HG03039 (cell line): ENCODE data around the gene ZNF552.
A peak's percentile ranks its signal among the peaks of the same experiment; 100 is the strongest.
"Not testable (repeated sequence)": the region's sequence is repeated elsewhere in the genome, so short reads cannot be mapped to it uniquely, and the experiment has no call there.

Experiments
- ATAC-seq: cut with Tn5 transposase; IDR thresholded peaks from one replicate; pipeline ENCODE4 v1.9.1; 2021; ENCODE audit warnings: mild to moderate bottlenecking, moderate library complexity; ENCODE audit not compliant: unreplicated experiment

The ZNF552 gene

DNA sequence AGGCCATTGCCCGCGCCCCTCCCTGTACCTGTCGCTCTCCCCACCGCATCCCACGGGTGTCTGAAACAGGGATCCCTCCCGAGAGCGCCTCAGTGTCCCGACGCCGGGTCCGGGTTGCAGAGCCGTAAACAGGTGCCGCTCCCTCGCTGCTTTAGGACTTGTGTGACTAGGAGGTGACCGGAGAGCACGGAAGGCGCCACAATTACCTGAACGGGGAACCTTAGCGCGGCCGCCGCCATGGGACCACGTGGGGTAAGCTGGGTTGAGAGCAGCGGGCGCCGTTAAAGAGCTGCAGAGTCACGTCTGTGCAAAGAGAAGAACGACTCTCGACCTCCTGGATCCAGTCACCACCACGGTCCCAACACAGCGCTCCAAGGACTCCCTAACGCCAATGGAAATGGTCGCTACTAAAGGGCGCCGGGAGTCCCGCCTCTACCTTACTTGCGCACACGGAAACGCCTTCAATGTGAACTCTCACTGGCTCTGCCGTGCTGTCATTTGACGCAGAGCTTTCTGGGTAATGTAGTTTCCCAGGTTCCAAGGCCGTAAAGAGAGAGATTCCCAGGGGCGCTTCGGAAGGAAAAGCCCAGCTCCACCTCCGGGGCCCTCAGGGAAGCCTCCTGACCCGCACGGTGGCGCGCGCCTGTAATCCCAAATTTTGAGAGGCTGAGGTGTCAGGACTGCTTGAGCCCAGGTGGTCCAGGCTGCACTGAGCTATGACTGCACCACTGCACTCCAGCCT lies at the start of gene ZNF552:
Gene ZNF552 (minus strand): TSS at position 409 of the 742 bp plus-strand sequence. CDS start 170 bp downstream, at position 239.
- peak; percentile 56 for ATAC-seq

DNA sequence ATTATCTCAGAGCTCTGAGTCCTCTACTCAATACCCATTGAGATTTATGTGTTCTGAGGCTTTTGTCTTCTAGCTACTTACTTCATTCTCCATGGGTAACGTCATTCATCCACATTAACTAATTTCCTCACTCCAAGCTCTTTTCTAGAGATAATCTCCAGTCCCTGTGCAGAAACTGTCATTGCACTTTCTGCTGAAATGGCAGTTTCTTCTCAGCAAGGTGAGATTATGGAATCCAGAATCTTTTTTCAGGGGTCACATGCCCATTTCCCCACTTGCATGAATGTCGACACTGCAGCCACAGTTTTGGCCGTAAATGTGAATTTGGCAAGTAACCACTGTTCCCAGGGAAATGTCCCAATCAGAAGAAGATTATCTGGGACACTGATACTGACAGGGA lies 47.6 kb upstream of the ZNF552 start:
- ATAC-seq: not testable (repeated sequence)

DNA sequence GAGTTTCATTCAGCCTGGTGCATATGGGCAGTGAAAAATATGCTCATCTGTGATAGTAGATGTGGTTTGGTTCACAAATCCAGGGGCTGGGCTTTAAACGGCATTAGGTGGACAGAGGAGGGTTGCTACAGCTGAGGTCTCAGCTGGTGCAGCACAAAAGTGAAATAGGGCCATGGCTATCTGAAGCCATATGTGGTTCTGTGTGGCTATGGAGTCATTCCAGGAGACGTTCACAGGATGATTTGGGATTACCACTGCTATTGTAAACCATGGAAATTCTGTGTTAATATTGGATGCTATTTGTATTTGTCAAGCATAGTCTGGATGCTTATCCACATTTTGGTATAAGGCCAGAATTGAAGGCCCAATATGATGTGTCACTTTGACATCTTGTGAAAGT lies 39.4 kb upstream of the ZNF552 start:
- not testable (repeated sequence) for ATAC-seq

DNA sequence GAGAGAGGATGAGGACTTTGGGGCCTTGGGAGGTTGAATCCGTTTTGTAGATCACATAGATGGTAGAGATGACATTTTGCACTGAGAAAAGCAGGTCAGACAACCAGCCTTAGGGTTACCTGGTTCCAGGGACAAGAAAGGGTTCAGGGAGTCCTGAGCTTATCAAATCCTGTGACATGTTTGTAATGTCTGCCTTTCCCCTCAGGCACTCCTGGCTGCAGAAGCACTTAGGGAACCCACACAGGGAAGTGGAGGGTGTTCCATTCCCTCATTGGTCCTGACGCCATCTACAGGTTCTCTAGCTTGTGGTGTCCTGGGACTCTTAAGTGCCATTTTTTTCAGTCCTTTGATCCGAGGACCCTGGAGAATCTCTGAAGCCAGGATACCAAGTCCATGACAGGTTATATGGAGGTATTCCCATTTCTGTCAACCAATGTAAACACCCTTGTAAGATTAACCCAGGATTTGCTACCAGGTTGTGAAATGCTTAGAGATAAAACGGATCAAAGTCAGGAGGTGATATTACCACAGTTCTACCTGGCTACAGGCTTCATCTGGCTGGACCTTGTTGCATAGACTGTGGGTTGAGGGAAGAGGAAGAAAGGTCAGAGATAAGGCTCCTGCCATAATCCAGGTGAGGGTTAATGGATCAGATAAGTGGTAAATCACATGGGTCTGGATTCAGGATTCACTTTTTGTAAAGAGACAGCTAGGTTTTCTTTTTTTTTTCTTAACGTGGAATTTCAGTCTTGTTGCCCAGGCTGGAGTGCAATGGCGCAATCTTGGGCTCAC lies 37.3 kb upstream of the ZNF552 start:
- not testable (repeated sequence) for ATAC-seq

DNA sequence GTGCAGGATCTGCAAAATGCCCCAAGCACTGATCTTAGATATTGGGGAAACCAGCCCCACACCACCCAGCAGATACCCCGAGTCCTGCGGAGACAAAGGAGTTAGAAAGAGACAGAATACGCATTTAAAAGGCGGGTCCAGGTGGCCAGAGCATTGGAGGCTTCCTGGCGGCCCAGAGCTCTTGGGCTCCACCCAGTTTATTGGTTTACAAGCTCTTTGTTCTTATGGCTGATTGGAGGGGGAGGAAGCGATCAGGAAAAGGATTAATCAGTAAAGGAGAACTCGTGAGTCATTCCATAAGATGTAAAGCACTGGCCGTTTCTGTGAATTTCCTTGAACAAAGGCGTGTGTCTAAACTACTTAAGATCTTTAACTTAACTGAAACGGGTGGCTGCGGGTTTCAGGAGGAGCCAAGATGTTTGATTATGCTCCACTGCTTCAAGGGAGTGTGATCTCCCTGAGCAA lies 35.9 kb upstream of the ZNF552 start:
- no peak for ATAC-seq

DNA sequence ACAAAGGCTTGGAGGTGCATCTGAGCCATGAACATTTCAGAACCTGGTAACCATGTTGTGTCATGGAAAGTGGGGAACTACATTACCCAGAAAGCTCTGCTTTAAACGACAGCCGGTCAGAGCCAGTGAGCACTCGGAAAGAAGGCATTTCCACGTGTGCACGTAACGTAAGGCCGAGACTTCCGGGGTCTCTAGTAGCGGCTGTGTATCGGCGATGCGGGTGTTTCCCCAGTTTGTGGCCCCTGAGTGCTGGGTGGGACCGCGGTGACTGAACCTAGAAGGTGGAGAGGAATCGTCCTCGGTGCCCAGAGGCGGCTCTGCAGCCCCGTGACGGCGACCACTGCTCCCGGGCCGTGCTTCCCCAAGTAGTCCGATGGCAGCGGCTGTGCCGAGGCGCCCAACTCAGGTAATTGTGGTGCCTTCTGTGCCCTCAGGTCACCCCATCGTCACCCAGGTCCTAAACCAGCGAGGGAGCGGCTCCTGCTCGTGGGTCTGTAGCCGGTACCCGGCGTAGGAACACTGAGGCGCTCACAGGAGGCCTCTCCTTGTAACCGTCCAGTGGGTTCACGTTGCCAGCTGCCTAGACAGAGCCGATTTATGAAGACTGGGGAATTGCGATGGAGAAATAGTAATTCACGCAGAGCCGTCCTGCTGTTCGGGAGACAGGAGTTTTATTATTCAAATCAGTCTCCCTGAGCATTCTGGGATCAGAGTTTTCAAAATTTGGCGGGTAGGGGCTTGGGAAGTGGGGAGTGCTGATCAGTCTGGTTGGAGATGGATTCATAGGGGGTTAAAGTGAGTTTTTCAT lies 35.2 kb upstream of the ZNF552 start, which contains the start of gene ZNF587:
Gene ZNF587 (plus strand): TSS at position 194 of the 808 bp plus-strand sequence. CDS start 180 bp downstream, at position 374.
- peak; percentile 94 for ATAC-seq

DNA sequence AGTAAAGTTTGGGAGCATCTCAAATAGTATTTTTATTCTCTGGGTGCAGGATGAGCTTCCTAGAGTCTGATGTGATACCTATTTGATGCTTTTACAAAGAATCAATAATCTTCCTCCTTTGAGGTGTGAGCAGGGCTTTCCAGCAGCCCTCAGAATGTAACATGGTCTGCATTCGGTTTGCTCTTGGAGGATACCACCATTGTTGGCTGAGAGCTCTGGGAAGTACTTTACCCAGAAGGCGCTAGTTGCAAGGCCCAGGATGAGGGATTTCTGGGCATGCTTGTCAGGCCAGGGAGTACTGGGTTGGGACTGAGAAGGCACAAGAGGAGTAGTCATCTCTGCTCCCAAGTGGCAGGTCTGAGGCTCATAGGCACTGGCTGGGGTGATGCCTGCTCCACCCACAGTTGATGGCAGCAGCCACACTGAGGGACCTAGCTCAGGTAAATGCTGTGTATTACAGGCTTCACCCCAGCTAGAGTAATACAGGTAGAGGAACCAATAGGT lies 34.5 kb upstream of the ZNF552 start:
- ATAC-seq: peak; percentile 23

DNA sequence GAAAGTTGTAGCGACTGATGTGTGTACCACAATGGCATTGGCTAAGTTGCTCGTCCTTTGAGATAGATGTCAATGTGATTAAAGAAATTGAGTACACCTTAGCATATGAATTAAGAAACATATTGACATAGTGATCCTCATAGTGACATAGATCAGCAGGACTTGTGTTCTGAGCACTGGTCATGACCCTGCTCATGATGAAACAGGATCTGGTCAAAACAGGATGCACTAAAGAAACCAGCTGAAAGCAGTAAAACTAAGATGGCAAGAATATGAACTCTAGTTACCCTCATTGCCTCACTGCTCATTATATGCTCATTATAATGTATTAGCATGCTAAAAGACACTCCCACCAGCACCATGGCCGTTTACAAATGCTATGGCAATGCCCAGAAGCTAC lies 32.5 kb upstream of the ZNF552 start:
- ATAC-seq: not testable (repeated sequence)

DNA sequence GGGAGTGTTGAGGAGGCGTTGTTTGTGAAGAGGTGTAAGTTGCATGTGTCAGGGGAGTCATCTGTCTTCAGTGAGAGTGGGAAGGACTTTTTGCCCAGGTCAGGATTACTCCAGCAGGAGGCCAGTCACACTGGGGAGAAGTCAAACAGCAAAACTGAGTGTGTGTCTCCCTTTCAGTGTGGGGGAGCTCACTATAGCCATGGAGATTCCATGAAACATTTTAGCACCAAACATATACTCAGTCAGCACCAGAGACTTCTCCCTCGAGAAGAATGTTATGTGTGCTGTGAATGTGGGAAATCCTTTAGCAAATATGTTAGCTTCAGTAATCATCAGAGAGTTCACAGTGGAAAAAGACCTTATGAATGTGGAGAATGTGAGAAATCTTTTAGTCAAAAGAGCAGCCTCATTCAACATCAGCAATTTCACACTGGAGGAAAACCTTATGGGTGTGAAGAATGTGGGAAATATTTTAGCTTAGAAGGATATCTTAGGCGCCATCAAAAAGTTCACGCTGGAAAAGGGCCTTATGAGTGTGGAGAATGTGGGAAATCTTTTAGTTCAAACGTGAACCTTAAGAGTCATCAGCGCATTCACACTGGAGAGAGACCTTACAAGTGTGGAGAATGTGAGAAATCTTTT lies 26.5 kb upstream of the ZNF552 start:
- ATAC-seq: no peak

DNA sequence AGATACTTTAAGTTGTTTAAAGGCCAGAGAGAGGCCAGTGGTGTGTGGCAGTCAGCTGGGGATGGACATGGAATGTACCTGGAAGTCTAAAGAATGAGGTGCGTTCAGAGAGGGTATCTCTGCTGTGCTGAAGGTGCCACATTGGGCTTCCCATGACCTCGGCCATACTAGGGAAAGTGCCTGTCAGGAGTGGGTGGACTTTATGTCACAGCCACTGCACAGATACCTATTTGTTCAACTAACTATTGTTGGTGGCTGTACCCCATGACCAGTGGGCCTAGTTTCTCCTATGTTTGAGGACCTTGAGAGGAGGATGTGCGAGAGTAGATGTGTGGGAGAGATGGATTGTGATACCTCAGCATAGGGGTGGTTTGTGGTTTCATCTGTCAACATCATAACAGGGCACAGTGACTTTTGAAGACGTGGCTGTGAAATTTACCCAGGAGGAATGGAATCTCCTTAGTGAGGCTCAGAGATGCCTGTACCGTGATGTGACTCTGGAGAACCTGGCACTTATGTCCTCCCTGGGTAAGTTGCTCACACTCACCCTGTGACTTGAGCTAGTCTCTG lies 24.0 kb upstream of the ZNF552 start:
- not testable (repeated sequence) for ATAC-seq

DNA sequence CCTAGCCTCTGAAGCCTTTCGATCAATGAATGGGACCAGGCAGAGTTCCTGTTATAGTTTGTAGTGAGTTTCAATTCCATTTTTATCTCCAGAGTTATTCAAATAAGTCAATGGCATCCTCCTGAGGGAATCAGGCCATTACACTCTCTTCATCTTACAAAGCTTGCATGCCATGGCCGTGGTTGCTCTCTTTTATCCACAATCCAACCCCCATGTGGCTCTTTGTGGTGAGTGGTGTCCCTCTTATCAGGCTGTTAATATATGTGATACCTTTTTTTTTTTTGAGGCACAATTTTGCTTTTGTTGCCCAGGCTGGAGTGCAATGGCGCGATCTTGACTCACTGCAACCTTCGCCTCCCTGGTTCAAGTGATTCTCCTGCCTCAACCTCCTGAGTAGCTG lies 22.3 kb upstream of the ZNF552 start:
- ATAC-seq: not testable (repeated sequence)

DNA sequence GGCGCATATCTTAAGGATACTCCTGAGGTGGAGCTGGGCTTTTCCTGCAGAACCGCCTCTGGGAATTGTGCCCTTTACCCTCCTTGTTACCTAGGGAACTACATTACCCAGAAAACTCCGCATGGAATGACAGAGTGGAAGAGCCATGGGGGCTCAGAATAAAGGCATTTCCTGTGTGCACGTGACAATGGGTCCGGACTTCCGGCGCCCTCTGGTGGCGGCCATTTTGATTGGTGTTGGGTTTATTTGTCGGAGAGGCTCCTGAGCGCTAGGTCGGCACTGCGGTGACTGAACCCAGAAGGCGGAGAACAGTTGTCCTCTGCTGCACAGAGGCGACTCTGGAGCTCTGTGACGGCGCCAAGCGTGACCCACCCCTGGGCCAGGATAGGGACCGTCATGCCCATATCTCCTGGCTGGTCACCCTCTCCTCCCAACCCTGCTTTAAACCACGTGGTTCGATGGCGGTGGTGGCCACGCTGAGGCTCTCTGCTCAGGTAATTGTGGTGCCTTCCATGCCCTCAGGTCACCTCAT lies 15.4 kb upstream of the ZNF552 start, which contains the start of gene ZNF587B:
Gene ZNF587B (plus strand): TSS at position 229 of the 532 bp plus-strand sequence. CDS start 230 bp downstream, at position 459.
- ATAC-seq: no peak

DNA sequence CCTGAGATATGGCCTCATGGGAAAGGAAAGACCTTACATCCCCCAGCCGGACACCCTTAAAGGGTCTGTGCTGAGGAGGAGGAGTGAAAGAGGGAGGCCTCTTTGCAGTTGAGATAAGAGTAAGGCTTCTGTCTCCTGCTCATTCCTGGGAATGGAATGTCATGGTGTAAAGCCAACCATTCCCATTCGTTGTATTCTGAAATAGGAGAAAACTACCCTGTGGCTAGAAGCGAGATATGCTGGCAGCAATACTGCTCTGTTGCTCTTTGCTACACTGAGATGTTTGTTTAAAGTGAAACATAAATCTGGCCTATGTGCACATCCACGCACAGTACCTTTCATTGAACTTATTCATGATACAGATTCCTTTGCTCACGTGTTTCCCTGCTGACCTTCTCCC lies 14.6 kb upstream of the ZNF552 start:
- ATAC-seq: no peak

DNA sequence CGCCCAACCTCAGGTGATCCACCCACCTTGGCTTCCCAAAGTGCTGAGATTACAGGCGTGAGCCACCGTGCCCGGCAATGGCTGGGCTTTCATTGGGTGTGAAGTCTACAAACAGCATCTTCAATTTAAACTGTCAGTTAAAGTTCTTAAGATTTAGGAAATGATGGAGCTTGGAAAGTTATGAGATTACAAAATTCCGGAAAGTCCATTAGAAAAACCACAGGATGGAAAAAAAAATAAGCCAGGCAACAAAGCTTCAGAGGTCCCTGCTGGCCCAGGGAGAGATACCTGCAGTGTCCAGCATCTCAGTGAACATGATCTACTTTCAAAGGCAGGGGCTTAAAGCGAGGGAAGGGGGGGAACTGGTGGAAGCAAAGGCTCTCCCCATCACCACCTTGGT lies 10.8 kb upstream of the ZNF552 start:
- no peak for ATAC-seq

DNA sequence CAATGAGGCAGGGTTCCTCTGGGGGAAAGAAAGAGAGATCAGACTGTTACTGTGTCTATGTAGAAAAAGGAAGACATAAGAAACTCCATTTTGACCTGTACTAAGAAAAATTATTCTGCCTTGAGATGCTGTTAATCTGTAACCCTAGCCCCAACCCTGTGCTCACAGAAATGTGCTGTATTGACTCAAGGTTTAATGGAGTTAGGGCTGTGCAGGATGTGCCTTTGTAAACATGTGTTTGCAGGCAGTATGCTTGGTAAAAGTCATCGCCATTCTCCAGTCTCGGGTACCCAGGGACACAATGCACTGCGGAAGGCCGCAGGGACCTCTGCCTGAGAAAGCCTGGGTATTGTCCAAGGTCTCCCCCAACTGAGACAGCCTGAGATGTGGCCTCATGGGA lies 8.9 kb upstream of the ZNF552 start:
- not testable (repeated sequence) for ATAC-seq

DNA sequence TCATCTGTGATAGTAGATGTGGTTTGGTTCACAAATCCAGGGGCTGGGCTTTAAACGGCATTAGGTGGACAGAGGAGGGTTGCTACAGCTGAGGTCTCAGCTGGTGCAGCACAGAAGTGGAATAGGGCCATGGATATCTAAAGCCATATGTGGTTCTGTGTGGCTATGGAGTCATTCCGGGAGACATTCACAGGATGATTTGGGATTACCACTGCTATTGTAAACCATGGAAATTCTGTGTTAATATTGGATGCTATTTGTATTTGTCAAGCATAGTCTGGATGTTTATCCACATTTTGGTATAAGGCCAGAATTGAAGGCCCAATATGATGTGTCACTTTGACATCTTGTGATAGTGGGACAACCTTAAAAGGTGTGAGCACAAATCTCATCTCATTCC lies 8.4 kb upstream of the ZNF552 start:
- not testable (repeated sequence) for ATAC-seq

DNA sequence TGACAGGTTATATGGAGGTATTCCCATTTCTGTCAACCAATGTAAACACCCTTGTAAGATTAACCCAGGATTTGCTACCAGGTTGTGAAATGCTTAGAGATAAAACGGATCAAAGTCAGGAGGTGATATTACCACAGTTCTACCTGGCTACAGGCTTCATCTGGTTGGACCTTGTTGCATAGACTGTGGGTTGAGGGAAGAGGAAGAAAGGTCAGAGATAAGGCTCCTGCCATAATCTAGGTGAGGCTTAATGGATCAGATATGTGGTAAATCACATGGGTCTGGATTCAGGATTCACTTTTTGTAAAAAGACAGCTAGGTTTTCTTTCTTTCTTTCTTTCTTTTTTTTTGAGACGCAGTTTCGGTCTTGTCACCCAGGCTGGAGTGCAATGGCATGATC lies 6.8 kb upstream of the ZNF552 start:
- not testable (repeated sequence) for ATAC-seq

DNA sequence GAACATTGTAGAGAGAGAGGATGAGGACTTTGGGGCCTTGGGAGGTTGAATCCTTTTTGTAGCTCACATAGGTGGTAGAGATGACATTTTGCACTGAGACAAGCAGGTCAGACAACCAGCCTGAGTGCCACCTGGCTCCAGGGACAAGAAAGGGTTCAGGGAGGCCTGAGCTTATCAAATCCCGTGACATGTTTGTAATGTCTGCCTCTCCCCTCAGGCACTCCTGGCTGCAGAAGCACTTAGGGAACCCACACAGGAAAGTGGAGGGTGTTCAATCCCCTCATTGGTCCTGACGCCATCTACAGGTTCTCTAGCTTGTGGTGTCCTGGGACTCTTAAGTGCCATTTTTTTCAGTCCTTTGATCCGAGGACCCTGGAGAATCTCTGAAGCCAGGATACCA lies 6.4 kb upstream of the ZNF552 start:
- not testable (repeated sequence) for ATAC-seq

DNA sequence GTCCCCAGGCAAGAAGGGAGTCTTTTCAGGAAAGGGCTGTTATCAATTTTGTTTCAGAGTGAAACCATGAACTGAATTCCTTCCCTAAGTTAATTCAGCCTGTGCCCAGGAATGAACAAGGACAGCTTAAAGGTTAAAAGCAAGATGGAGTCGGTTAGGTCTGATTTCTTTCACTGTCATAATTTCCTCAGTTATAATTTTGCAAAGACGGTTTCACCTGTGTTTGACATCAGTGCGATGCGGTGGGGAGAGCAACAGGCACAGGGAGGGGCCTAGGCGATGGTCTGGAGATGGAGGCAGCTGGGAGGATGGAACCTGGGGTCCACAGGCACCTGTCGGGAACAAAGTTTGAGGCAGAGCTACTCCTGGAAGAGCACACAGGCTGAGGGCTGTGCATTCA lies 5.9 kb upstream of the ZNF552 start:
- ATAC-seq: no peak
